ENCODE data around the gene TJP3.

- TF ChIP-seq POLR2A (IDR thresholded peaks at IDR 0.05; ENCODE audit: low read depth) (no peak), CTCF (IDR thresholded peaks at IDR 0.05) (no peak), EP300 (IDR thresholded peaks at IDR 0.05) (no peak)
Measured at GRCh38 chr19:3679581-3679980, 28.6 kb upstream of the TJP3 start.

Data from esophagus muscularis mucosa (tissue), 4 donors.